Stimulated activated CD4-positive, alpha-beta T cell treated with anti-CD3 and anti-CD28 coated beads, TNF-alpha, amount 100 ng/mL, for 24 hours (primary cell): ENCODE measurements around the gene PWP2.
"Not testable (repeated sequence)": the region's sequence is repeated elsewhere in the genome, so short reads cannot be mapped to it uniquely, and the experiment has no call there.

Experiments used
- DNase-seq, 3 experiments: peaks; one replicate each; pipeline ENCODE4 v3.0.0-alpha.2; 2020; ENCODE audit warnings: low read depth in 3 of 3

PWP2 gene

DNA sequence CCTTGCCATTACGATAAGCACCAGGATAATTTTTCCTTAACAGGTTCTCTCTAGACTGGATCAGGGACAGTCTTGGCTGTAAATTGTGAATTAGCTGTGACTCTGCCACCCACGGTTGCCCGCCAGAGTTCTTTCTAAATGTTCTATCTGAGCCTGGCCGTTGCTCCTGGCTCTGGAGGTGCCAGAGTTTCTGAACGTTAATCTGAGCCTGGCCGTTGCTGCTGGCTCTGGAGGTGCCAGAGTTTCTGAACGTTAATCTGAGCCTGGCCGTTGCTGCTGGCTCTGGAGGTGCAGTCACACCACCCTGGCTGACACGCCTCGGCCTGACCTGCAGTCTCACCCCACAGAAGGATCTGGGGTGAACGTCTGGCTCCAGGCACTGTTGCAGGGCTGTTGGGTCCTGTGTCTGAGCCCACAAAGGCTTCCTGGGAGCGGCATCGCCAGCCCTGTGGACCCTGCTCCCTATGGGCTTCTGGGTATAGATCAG, 56.0 kb downstream of the PWP2 start:
- not testable (repeated sequence) for DNase-seq

GRCh38 chr21:44165933-44166332, 58.7 kb downstream of the PWP2 start:
- DNase-seq, result not testable (repeated sequence)

DNA sequence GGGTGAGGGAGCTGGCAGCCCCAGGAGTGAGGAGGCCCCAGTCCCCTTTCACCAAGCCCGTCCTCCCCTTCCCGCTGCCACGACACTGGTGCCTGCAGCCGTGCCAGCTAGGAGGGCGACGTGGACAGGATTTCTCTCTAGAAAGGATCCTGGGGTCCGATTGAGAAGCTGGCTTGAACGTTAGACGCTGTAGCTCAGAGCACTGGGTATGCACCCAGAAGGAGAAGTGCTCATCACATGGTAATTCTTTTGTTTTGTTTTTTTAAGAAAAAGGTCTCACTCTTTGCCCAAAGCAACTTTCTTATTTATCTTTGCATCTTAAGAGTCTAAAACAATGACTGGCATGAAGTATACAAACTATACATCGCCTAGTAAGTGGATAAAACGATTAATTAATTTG, 60.3 kb downstream of the PWP2 start:
- DNase-seq, result not testable (repeated sequence)

DNA sequence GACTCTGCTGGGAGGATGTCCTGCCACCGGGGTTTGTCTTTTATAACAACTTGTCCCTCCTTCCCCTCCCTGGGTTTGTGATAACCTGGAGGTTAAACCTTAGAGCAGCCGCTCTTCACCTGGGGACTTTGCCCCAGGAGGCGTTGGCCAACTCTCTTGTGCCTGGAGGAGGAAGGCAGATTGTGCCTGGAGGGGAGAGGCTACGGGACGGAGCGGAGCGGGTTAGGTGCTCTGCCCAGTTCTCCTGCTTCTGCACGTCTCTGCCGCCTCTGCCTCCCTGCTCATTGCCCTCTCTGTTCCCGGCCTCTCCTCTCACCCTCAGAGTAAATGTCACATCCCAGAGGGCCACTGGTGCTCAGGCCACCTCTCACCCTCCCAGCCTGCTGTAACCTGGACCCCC, 63.1 kb downstream of the PWP2 start:
- not testable (repeated sequence) for DNase-seq

DNA sequence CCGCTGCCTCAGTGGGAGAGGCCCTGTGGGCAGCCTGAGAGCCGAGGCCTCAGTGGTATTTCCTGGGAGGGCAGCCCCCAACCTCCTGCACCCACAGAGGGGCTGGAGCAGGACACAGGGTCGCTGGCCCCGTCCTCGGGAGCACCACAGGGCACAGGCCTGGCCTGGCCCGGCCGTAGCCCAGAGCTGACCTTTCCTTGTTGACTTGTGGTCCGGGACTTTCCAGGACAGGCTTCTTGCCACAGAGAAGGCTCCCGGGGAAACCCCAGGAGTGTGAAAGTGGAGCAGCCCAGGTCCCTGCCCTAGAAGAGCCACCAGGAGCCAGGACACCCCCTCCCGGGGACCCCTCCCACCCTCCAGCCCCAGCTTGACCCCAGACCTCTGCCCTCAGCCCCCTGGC, 63.7 kb downstream of the PWP2 start:
- DNase-seq, result not testable (repeated sequence)

- DNase-seq, result not testable (repeated sequence)
Measured at GRCh38 chr21:44171962-44172572, 64.9 kb downstream of the PWP2 start.

GRCh38 chr21:44172741-44173140, 65.5 kb downstream of the PWP2 start:
- DNase-seq, result not testable (repeated sequence)

DNA sequence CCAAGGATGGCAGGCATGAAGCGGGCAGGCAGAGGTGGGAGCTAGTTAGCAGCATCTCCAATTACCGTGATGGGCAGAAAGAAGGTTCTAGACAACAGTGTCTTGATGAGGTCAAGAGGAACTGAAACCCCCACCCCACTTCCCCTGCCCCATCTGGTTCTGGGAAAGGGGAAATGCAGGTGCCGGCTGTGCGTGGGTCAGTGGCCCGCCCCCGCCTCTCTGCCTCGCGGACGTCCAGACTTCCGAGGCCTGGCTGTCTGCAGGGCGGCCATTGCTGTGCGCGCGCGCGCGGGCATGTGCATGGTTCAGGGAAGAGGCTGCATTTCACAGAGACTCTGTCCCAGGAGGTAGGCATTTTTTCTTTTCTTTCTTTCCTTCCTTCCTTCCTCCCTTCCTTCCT, 68.0 kb downstream of the PWP2 start:
- DNase-seq, result not testable (repeated sequence)

DNA sequence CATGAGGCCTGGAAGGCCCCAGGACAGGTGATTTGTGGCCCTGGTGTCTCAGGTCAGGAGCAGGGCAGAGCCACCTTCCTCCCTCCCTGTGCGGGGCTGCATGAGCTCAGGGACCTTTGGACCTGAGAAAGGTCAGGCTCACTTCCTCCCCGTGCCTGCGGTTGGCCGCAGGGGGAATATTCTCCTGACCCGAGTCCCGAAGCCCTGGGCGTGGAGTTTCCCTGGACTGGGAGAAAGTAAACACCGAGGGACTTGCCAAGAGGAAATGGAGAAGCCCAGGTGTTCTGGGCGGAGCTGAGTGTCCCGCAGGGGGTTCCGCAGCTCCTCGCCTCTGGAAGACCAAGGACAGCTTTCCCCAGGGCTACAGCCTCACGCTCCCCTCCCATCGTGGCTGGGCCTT, 68.9 kb downstream of the PWP2 start:
- DNase-seq, result not testable (repeated sequence)
